ENCODE measurements around the gene COQ2. TPM values are rescaled to one million over a fixed set of nuclear protein-coding genes. Genes with fewer than 3 reads are reported as not detected.
A peak's percentile ranks its signal among the peaks of the same experiment; 100 is the strongest.
"Not testable (repeated sequence)": the region's sequence is repeated elsewhere in the genome, so short reads cannot be mapped to it uniquely, and the experiment has no call there.

The COQ2 gene
- total RNA-seq, 1 donor from 2014 or later = 14.6 TPM

DNA sequence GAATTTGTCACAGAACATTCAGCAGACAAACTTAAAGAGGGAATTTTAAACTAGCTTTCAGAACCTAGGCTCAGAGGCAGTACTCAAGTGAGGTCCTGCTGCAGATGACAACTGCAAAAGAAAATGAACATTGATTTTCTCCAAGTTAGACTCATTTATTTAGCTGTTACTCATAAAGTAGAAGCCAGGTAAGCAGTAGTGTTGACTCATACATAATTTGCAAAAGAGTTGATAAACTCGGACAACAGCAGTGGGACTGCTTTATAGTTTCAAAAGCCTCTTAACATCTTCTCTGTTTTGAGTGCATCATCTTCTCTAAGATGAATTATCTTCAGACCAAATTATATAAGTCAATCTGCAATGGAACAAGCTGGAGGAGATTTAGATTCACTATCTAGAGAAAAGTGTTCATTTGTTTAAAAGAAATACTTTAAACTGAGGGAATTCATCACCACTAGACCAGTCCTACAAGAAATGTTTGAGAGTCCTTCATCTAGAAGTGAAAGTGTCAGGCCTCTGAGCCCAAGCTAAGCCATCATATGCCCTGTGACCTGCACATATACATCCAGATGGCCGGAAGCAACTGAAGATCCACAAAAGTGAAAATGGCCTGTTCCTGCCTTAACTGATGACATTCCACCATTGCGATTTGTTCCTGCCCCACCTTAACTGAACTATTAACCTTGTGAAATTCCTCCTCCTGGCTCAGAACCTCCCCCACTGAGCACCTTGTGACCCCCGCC is 49.5 kb downstream of the COQ2 start:
- H3K27ac ChIP-seq = no peak overlapping the region
- peaks cover 12% of the 10 kb centered on the region for H3K4me1 ChIP-seq
- no peak for DNase-seq
- H3K9me3 ChIP-seq = no peaks in the 10 kb centered on the region
- no peak overlapping the region for H3K4me3 ChIP-seq
- TF ChIP-seq, protein P1, sequence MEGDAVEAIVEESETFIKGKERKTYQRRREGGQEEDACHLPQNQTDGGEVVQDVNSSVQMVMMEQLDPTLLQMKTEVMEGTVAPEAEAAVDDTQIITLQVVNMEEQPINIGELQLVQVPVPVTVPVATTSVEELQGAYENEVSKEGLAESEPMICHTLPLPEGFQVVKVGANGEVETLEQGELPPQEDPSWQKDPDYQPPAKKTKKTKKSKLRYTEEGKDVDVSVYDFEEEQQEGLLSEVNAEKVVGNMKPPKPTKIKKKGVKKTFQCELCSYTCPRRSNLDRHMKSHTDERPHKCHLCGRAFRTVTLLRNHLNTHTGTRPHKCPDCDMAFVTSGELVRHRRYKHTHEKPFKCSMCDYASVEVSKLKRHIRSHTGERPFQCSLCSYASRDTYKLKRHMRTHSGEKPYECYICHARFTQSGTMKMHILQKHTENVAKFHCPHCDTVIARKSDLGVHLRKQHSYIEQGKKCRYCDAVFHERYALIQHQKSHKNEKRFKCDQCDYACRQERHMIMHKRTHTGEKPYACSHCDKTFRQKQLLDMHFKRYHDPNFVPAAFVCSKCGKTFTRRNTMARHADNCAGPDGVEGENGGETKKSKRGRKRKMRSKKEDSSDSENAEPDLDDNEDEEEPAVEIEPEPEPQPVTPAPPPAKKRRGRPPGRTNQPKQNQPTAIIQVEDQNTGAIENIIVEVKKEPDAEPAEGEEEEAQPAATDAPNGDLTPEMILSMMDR (IDR thresholded peaks at IDR 0.05) = no peak
- intact Hi-C loops (cut with DNase I) = no loop called here
- ATAC-seq = no peak
- H3K36me3 ChIP-seq = no peaks in the 10 kb centered on the region
- no peaks in the 10 kb centered on the region for H3K27me3 ChIP-seq (ENCODE audit: low read depth)

DNA sequence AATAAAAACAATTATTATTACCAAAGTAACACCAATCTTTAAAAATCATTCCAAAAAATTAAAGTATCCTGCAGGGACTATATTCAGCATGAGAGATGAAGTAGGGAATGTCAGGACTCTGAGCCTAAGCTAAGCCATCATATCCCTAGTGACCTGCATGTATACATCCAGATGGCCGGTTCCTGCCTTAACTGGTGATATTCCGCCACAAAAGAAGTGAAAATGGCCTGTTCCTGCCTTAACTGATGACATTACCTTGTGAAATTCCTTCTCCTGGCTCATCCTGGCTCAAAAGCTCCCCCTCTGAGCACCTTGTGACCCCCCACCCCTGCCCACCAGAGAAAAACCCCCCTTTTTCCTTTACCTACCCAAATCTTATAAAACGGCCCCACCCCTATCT is 50.2 kb downstream of the COQ2 start:
- H3K27ac ChIP-seq; H3K36me3 ChIP-seq; H3K27me3 ChIP-seq (ENCODE audit: low read depth); DNase-seq; H3K9me3 ChIP-seq; ATAC-seq; H3K4me3 ChIP-seq; intact Hi-C loops (cut with DNase I): not testable (repeated sequence)
- H3K4me1 ChIP-seq = peaks cover 12% of the 10 kb centered on the region

DNA sequence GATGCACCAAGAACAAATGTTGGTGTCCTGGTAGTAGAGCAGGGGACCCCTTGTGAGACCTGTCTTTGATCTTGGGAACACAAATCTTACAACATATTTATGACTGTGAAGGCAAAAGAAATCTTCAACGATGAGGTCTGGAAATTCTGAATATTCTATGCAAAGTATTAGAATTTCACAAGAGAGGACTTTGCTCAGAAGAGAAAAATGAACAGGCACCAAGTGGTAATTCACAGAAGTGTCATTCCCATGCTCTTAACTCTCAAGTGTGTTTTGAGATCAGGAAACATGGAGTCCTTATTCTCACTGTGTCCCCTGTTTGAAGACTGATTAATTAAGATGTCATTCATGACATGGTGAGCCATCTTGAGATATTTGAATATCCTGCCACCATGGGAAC is 52.5 kb downstream of the COQ2 start:
- Histone ChIP-seq H3K27me3 (ENCODE audit: low read depth) (no peaks in the 10 kb centered on the region), H3K4me3 (no peak overlapping the region), H3K27ac (no peak overlapping the region), H3K9me3 (no peaks in the 10 kb centered on the region), H3K36me3 (no peaks in the 10 kb centered on the region), H3K4me1 (peaks cover 12% of the 10 kb centered on the region)
- intact Hi-C loops (cut with DNase I) = no loop called here
- TF ChIP-seq, protein P1 (IDR thresholded peaks at IDR 0.05) = no peak
- ATAC-seq (peak; percentile 67 to 80), DNase-seq (no peak)

DNA sequence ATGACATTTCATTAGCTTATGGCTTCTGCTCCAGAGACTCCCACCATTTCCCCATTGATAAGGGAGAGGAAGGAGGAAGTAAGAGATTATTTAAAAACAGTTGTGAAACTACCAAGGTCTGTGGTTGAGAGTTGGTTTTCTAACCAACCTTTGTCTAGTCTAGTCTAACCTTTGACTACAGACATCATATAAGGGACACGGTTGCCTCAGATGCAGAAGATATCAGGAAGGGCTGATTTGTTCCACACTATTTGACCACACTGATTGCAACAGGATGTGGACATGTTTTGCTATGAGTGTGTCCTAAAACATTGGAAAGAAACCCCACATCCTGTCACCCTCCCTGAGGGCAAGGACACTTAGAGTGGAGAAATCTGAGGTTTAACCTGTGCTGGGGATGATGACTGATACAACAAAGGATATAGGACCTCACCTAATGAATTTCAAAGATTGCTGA is 53.0 kb downstream of the COQ2 start:
- peak; percentile 81 to 88 for ATAC-seq
- TF ChIP-seq, protein P1 (IDR thresholded peaks at IDR 0.05) = no peak
- Histone ChIP-seq H3K27ac (no peak overlapping the region), H3K4me3 (no peak overlapping the region), H3K9me3 (no peaks in the 10 kb centered on the region), H3K36me3 (no peaks in the 10 kb centered on the region), H3K27me3 (ENCODE audit: low read depth) (no peaks in the 10 kb centered on the region), H3K4me1 (peaks cover 12% of the 10 kb centered on the region)
- no peak for DNase-seq
- intact Hi-C loops (cut with DNase I) = no loop called here

DNA sequence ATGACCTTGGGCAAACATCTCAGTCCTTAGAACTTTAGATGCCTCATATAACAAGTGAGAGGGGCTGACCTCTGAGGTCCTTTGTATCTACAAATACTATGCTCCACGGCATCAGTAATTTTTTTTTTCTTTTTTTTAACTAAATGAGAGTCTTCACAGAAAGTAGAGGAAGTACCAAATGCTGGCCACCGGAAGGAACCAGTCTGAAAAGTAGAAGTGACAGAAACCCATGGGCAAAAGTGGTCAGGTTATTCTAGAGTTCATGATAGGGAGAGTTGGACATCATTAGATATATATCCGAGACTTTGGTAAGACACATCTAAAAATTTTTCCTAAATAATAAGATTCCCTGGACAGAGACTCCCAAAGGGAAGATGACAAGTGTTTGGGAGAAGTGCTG is 53.7 kb downstream of the COQ2 start:
- TF ChIP-seq, protein P1 (IDR thresholded peaks at IDR 0.05) = no peak
- DNase-seq = no peak
- Histone ChIP-seq H3K9me3 (no peaks in the 10 kb centered on the region), H3K4me1 (peaks cover 12% of the 10 kb centered on the region), H3K27ac (no peak overlapping the region), H3K27me3 (ENCODE audit: low read depth) (no peaks in the 10 kb centered on the region), H3K36me3 (no peaks in the 10 kb centered on the region), H3K4me3 (no peak overlapping the region)
- ATAC-seq = peak; percentile 43 to 54
- intact Hi-C loops (cut with DNase I) = no loop called here

DNA sequence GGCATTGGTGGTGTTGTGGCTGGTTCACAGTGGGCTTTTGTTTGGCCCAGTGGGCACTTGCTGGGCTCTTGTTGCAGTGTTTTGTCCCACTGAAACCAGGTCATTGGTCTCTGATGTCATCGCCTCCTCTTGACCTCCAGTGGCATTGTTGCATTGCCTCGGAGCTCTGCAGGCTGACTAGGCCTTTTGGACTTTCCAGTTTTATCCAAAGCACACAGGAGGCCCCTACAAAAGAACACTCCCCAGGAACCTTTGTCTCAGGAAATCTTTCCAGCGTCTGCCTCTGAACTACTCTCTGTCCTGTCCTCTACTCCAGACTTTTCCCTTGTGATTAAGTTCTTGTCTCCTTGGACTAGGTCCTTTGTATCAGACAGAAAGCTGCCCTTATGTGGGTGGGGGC is 54.8 kb downstream of the COQ2 start:
- H3K36me3 ChIP-seq = no peaks in the 10 kb centered on the region

More for the DNA sequence above, 54.8 kb downstream of the COQ2 start:
- H3K4me1 ChIP-seq = peaks cover 12% of the 10 kb centered on the region
- ATAC-seq (no peak), DNase-seq (no peak)
- intact Hi-C loops (cut with DNase I) = no loop called here
- H3K27me3 ChIP-seq (ENCODE audit: low read depth) = no peaks in the 10 kb centered on the region
- no peak overlapping the region for H3K4me3 ChIP-seq
- no peaks in the 10 kb centered on the region for H3K9me3 ChIP-seq
- no peak overlapping the region for H3K27ac ChIP-seq
- TF ChIP-seq, protein P1 (IDR thresholded peaks at IDR 0.05) = no peak
